Osteoblast (primary cell): ENCODE results near the gene FRK. TPM values are rescaled to one million over a fixed set of nuclear protein-coding genes. Genes with fewer than 3 reads are reported as not detected.
A peak's percentile ranks its signal among the peaks of the same experiment; 100 is the strongest.

Source experiments
- DNase-seq: peaks from one replicate; pipeline ENCODE4 v3.0.0; 2011; ENCODE audit warnings: low spot score, mixed read lengths; ENCODE audit not compliant: insufficient read length; ENCODE audit errors: missing footprints
- H2AFZ ChIP-seq: 2 replicates; pipeline ENCODE4 v1.6.0; 2011; ENCODE audit warnings: mild to moderate bottlenecking, low read length
- H3K27ac ChIP-seq: 2 replicates; pipeline ENCODE4 v1.5.1; 2011; ENCODE audit warnings: mild to moderate bottlenecking, low read depth, low read length, moderate library complexity
- H3K27me3 ChIP-seq: 2 replicates; pipeline ENCODE4 v1.6.0; 2012; ENCODE audit warnings: mild to moderate bottlenecking, control low read depth, inconsistent platforms, low read length, moderate library complexity; ENCODE audit not compliant: insufficient read depth
- H3K36me3 ChIP-seq: 2 replicates; pipeline ENCODE4 v1.5.1; 2011; ENCODE audit warnings: mild to moderate bottlenecking, low read length, control low read depth, moderate library complexity; ENCODE audit not compliant: insufficient read depth
- H3K4me1 ChIP-seq: 2 replicates; pipeline ENCODE4 v1.5.1; 2011; ENCODE audit warnings: mild to moderate bottlenecking, low read length, control low read depth, moderate library complexity; ENCODE audit not compliant: insufficient read depth
- H3K4me2 ChIP-seq: 2 replicates; pipeline ENCODE4 v1.6.0; 2011; ENCODE audit warnings: mild to moderate bottlenecking, low read length; ENCODE audit not compliant: insufficient read depth
- H3K4me3 ChIP-seq: fragments of 200-600 bp; sonication (generic); 3 replicates; pipeline ENCODE4 v1.5.1; 2012; ENCODE audit warnings: mild to moderate bottlenecking, low read length, inconsistent platforms; ENCODE audit not compliant: insufficient read depth
- H3K79me2 ChIP-seq: 2 replicates; pipeline ENCODE4 v1.6.0; 2012; ENCODE audit warnings: mild to moderate bottlenecking, low read length, control low read depth, inconsistent platforms; ENCODE audit not compliant: insufficient read depth
- H3K9me3 ChIP-seq: 2 replicates; pipeline ENCODE4 v1.5.1; 2011; ENCODE audit warnings: low read depth, low read length, control low read depth
- H4K20me1 ChIP-seq: 2 replicates; pipeline ENCODE4 v1.6.0; 2012; ENCODE audit warnings: mild to moderate bottlenecking, low read length, control low read depth; ENCODE audit not compliant: insufficient read depth
- total RNA-seq: library from RNA; depleted of rRNA; stranded (reverse); fragments of >200 nt; gene quantifications from 2 replicates; pipeline ENCODE4 v1.2.3, GENCODE V29; 2012
- TF ChIP-seq, protein P1 (sequence below): IDR thresholded peaks from 2 replicates; pipeline ENCODE4 v1.5.1; 2011; ENCODE audit warnings: mild to moderate bottlenecking, low read depth, low read length, moderate library complexity; ENCODE audit errors: extremely low read depth

The FRK gene
- total RNA-seq, 1 donor, result 1.1 TPM

DNA sequence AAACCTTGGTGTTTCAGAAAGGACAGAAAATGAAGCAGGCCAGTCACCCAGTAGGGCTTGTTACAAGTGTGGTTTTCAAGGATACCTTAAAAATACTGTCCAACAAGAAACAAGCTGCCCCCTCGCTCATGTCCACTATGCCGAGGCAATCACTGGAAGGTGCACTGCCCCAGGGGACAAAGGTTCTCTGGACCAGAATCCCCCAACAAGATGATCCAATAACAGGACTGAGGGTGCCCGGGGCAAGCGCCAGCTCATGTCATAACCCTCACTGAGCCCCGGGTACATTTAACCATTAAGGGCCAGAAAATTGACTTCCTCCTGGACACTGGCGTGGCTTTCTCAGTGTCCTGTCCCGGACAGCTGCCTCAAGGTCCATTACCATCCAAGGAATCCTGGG is 33.4 kb upstream of the FRK start:
- DNase-seq, result no peak
- Histone ChIP-seq H3K9me3 (no peaks in the 10 kb centered on the region), H3K79me2 (no peaks in the 10 kb centered on the region), H3K4me3 (no peak overlapping the region), H2AFZ (no peak overlapping the region), H3K27ac (no peak overlapping the region), H3K36me3 (no peaks in the 10 kb centered on the region), H3K4me1 (no peaks in the 10 kb centered on the region), H4K20me1 (no peaks in the 10 kb centered on the region), H3K4me2 (no peak overlapping the region), H3K27me3 (no peaks in the 10 kb centered on the region)
- TF ChIP-seq, protein P1, sequence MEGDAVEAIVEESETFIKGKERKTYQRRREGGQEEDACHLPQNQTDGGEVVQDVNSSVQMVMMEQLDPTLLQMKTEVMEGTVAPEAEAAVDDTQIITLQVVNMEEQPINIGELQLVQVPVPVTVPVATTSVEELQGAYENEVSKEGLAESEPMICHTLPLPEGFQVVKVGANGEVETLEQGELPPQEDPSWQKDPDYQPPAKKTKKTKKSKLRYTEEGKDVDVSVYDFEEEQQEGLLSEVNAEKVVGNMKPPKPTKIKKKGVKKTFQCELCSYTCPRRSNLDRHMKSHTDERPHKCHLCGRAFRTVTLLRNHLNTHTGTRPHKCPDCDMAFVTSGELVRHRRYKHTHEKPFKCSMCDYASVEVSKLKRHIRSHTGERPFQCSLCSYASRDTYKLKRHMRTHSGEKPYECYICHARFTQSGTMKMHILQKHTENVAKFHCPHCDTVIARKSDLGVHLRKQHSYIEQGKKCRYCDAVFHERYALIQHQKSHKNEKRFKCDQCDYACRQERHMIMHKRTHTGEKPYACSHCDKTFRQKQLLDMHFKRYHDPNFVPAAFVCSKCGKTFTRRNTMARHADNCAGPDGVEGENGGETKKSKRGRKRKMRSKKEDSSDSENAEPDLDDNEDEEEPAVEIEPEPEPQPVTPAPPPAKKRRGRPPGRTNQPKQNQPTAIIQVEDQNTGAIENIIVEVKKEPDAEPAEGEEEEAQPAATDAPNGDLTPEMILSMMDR, result no peak

GRCh38 chr6:116090251-116090650 is 29.6 kb upstream of the FRK start:
- no peak overlapping the region for H3K27ac ChIP-seq
- H3K9me3 ChIP-seq, result no peaks in the 10 kb centered on the region
- no peak overlapping the region for H3K4me3 ChIP-seq
- TF ChIP-seq, protein P1, result no peak
- DNase-seq, result no peak
- H3K4me1 ChIP-seq, result no peaks in the 10 kb centered on the region
- no peaks in the 10 kb centered on the region for H3K36me3 ChIP-seq
- no peaks in the 10 kb centered on the region for H4K20me1 ChIP-seq
- H3K4me2 ChIP-seq, result no peak overlapping the region
- peak overlapping the region; percentile 11 for H2AFZ ChIP-seq
- no peaks in the 10 kb centered on the region for H3K79me2 ChIP-seq
- no peaks in the 10 kb centered on the region for H3K27me3 ChIP-seq

- H3K36me3 ChIP-seq, result no peaks in the 10 kb centered on the region
- H3K27ac ChIP-seq, result no peak overlapping the region
- no peaks in the 10 kb centered on the region for H3K9me3 ChIP-seq
- TF ChIP-seq, protein P1, result no peak
- DNase-seq, result no peak
- H3K27me3 ChIP-seq, result no peaks in the 10 kb centered on the region
- H4K20me1 ChIP-seq, result no peaks in the 10 kb centered on the region
- H3K79me2 ChIP-seq, result no peaks in the 10 kb centered on the region
- H3K4me3 ChIP-seq, result no peak overlapping the region
- H2AFZ ChIP-seq, result peak overlapping the region; percentile 74
- H3K4me1 ChIP-seq, result no peaks in the 10 kb centered on the region
- no peak overlapping the region for H3K4me2 ChIP-seq
These were observed 28.3 kb upstream of the FRK start for GRCh38 chr6:116088946-116089345.

- Histone ChIP-seq H3K27ac (no peak overlapping the region), H3K27me3 (no peaks in the 10 kb centered on the region), H2AFZ (peak overlapping the region; percentile 49), H3K9me3 (no peaks in the 10 kb centered on the region), H4K20me1 (no peaks in the 10 kb centered on the region), H3K4me2 (no peak overlapping the region), H3K4me3 (no peak overlapping the region), H3K79me2 (no peaks in the 10 kb centered on the region), H3K4me1 (no peaks in the 10 kb centered on the region), H3K36me3 (no peaks in the 10 kb centered on the region)
- DNase-seq, result no peak
- TF ChIP-seq, protein P1, result no peak
These were observed 26.8 kb upstream of the FRK start for GRCh38 chr6:116087437-116088027.
